G401.6 (cell line): Measurements from ENCODE around the gene RNASE1.

ENCODE experiments used
- FAIRE-seq: peaks from 2 replicates; lab custom pipeline; 2012; peaks lifted over from hg19 to GRCh38; lab: Jason Lieb, UNC

Gene RNASE1

GRCh38 chr14:20807304-20808161, 4.9 kb upstream of the RNASE1 start:
- no peak for FAIRE-seq

- no peak for FAIRE-seq
Measured at GRCh38 chr14:20805485-20805884, 2.8 kb upstream of the RNASE1 start.

GRCh38 chr14:20803223-20803622, 579 bp upstream of the RNASE1 start:
- FAIRE-seq: no peak

GRCh38 chr14:20801726-20802125, 918 bp downstream of the RNASE1 start:
- FAIRE-seq: no peak

- no peak for FAIRE-seq
Measured at GRCh38 chr14:20799892-20800544, 2.6 kb downstream of the RNASE1 start.

GRCh38 chr14:20799456-20799891, 3.2 kb downstream of the RNASE1 start:
- no peak for FAIRE-seq

- FAIRE-seq: no peak
Measured at GRCh38 chr14:20798932-20799331, 3.7 kb downstream of the RNASE1 start.

- no peak for FAIRE-seq
Measured at GRCh38 chr14:20798318-20798717, 4.3 kb downstream of the RNASE1 start.

- no peak for FAIRE-seq
Measured at GRCh38 chr14:20797164-20797563, 5.5 kb downstream of the RNASE1 start.

- no peak for FAIRE-seq
Measured at GRCh38 chr14:20794644-20795369, 7.8 kb downstream of the RNASE1 start.

- no peak for FAIRE-seq
Measured at GRCh38 chr14:20792556-20792955, 10.1 kb downstream of the RNASE1 start.

GRCh38 chr14:20791597-20791996, 11.0 kb downstream of the RNASE1 start:
- no peak for FAIRE-seq

- no peak for FAIRE-seq
Measured at GRCh38 chr14:20791187-20791586, 11.5 kb downstream of the RNASE1 start.

- no peak for FAIRE-seq
Measured at GRCh38 chr14:20790464-20791116, 12.1 kb downstream of the RNASE1 start.

- no peak for FAIRE-seq
Measured at GRCh38 chr14:20789230-20789813, 13.3 kb downstream of the RNASE1 start.

- FAIRE-seq: no peak
Measured at GRCh38 chr14:20787025-20787424, 15.6 kb downstream of the RNASE1 start.

GRCh38 chr14:20782280-20782890, 20.3 kb downstream of the RNASE1 start:
- FAIRE-seq: no peak

- FAIRE-seq: no peak
Measured at GRCh38 chr14:20781803-20782202, 20.8 kb downstream of the RNASE1 start.

GRCh38 chr14:20775901-20776300, 26.7 kb downstream of the RNASE1 start:
- FAIRE-seq: no peak

GRCh38 chr14:20775043-20775442, 27.6 kb downstream of the RNASE1 start:
- no peak for FAIRE-seq

- FAIRE-seq: no peak
Measured at GRCh38 chr14:20774258-20774824, 28.3 kb downstream of the RNASE1 start.
